Hepatocyte (in vitro differentiated cells): ENCODE measurements around the gene COL10A1. TPM values are rescaled to one million over a fixed set of nuclear protein-coding genes. Genes with fewer than 3 reads are reported as not detected.

Experiments used
- DNase-seq: peaks from one replicate; pipeline ENCODE4 v3.0.0-alpha.2; 2016; ENCODE audit warnings: low spot score
- H2AFZ ChIP-seq: fragments of 200-600 bp; sonication (generic); 2 replicates; pipeline ENCODE4 v1.6.0; 2016; ENCODE audit warnings: antibody characterized with exemption, mild to moderate bottlenecking
- H3K27ac ChIP-seq: fragments of 200-600 bp; sonication (generic); 2 replicates; pipeline ENCODE4 v1.5.1; 2016; ENCODE audit warnings: mild to moderate bottlenecking
- H3K27me3 ChIP-seq: fragments of 200-600 bp; sonication (generic); 2 replicates; pipeline ENCODE4 v1.6.1; 2016
- H3K36me3 ChIP-seq: fragments of 200-600 bp; sonication (generic); replicated peaks from 2 replicates; pipeline ENCODE4 v1.5.1; 2016; ENCODE audit warnings: low read depth; ENCODE audit not compliant: insufficient read depth
- H3K4me1 ChIP-seq: fragments of 200-600 bp; sonication (generic); 2 replicates; pipeline ENCODE4 v1.5.1; 2016; ENCODE audit warnings: mild to moderate bottlenecking, moderate library complexity; ENCODE audit not compliant: insufficient read depth
- H3K4me2 ChIP-seq: fragments of 200-600 bp; sonication (generic); 2 replicates; pipeline ENCODE4 v1.6.0; 2016
- H3K4me3 ChIP-seq: fragments of 200-600 bp; sonication (generic); 2 replicates; pipeline ENCODE4 v1.5.1; 2016; ENCODE audit warnings: mild to moderate bottlenecking
- H3K79me2 ChIP-seq: fragments of 200-600 bp; sonication (generic); 2 replicates; pipeline ENCODE4 v1.6.0; 2017; ENCODE audit warnings: mild to moderate bottlenecking
- H3K9me2 ChIP-seq: fragments of 200-600 bp; sonication (generic); replicated peaks from 2 replicates; pipeline ENCODE4 v1.6.0; 2017; ENCODE audit warnings: mild to moderate bottlenecking; ENCODE audit not compliant: insufficient read depth
- H3K9me3 ChIP-seq: fragments of 200-600 bp; sonication (generic); 2 replicates; pipeline ENCODE4 v1.5.1; 2016; ENCODE audit warnings: low read depth, mild to moderate bottlenecking
- H4K20me1 ChIP-seq: fragments of 200-600 bp; sonication (generic); 2 replicates; pipeline ENCODE4 v1.6.0; 2016; ENCODE audit warnings: mild to moderate bottlenecking; ENCODE audit not compliant: insufficient read depth, poor library complexity, severe bottlenecking
- CTCF ChIP-seq: fragments of 200-600 bp; sonication (generic); IDR thresholded peaks from 2 replicates; pipeline ENCODE4 v1.5.1; 2016; ENCODE audit warnings: antibody characterized with exemption, mild to moderate bottlenecking; ENCODE audit not compliant: poor library complexity
- EZH2 ChIP-seq: fragments of 200-600 bp; sonication (generic); IDR thresholded peaks from 2 replicates; pipeline ENCODE4 v1.6.1; 2016; ENCODE audit warnings: antibody characterized with exemption, mild to moderate bottlenecking, borderline replicate concordance
- EZH2phosphoT487 ChIP-seq: fragments of 200-600 bp; sonication (generic); IDR thresholded peaks from one replicate; pipeline ENCODE4 v1.6.1; 2018; ENCODE audit warnings: antibody characterized with exemption, mild to moderate bottlenecking, low read depth, moderate library complexity; ENCODE audit not compliant: unreplicated experiment, severe bottlenecking
- WGBS: methylation state at CpG from one replicate; pipeline ENCODE4 v1.1.6; 2016; ENCODE audit warnings: low lambda C conversion rate; ENCODE audit errors: missing lambda C conversion rate; 5-methylcytosine and 5-hydroxymethylcytosine counted together
- polyA plus RNA-seq: library from polyadenylated mRNA; unstranded; fragments of >200 nt; fragmentation: Nextera tagmentation; extraction: Ambion mirVana; gene quantifications from 2 replicates; pipeline ENCODE4 v1.2.1, GENCODE V29; 2016
- total RNA-seq: library from RNA; depleted of rRNA; stranded (reverse); fragments of >200 nt; gene quantifications from 2 replicates; pipeline ENCODE4 v1.2.3, GENCODE V29; 2014

Gene COL10A1
- total and polyA plus RNA-seq, 2 experiments from 2014 or later: 0.05 to 0.07 TPM

GRCh38 chr6:116156405-116157326, 30.7 kb upstream of the COL10A1 start:
- Histone ChIP-seq H3K27me3 (no peaks in the 10 kb centered on the region), H3K27ac (no peak overlapping the region), H3K4me3 (no peak overlapping the region), H3K79me2 (no peaks in the 10 kb centered on the region), H2AFZ (no peak overlapping the region), H3K4me2 (no peak overlapping the region), H3K36me3 (no peaks in the 10 kb centered on the region), H3K4me1 (no peaks in the 10 kb centered on the region), H3K9me2 (no peaks in the 10 kb centered on the region), H4K20me1 (no peaks in the 10 kb centered on the region), H3K9me3 (no peaks in the 10 kb centered on the region)
- TF ChIP-seq EZH2phosphoT487: no peak
- TF ChIP-seq CTCF: no peak
- TF ChIP-seq EZH2: no peak
- no peak for DNase-seq
- 95% methylated on average over 7 of the region's 7 CpGs for WGBS

GRCh38 chr6:116154887-116155286, 29.0 kb upstream of the COL10A1 start:
- Histone ChIP-seq H3K9me2 (no peaks in the 10 kb centered on the region), H3K79me2 (no peaks in the 10 kb centered on the region), H3K4me3 (no peak overlapping the region), H3K27ac (no peak overlapping the region), H4K20me1 (no peaks in the 10 kb centered on the region), H3K36me3 (no peaks in the 10 kb centered on the region), H3K4me2 (no peak overlapping the region), H3K27me3 (no peaks in the 10 kb centered on the region), H2AFZ (no peak overlapping the region), H3K4me1 (no peaks in the 10 kb centered on the region), H3K9me3 (no peaks in the 10 kb centered on the region)
- no peak for DNase-seq
- 95% methylated on average over 2 of the region's 2 CpGs for WGBS
- TF ChIP-seq EZH2 (no peak), EZH2phosphoT487 (no peak), CTCF (no peak)

- H3K27ac ChIP-seq: no peak overlapping the region
- no peak for DNase-seq
Measured at GRCh38 chr6:116152620-116153019, 26.7 kb upstream of the COL10A1 start.

More at GRCh38 chr6:116152620-116153019, 26.7 kb upstream of the COL10A1 start:
- Histone ChIP-seq H3K9me3 (no peaks in the 10 kb centered on the region), H3K4me2 (no peak overlapping the region), H3K9me2 (no peaks in the 10 kb centered on the region), H4K20me1 (no peaks in the 10 kb centered on the region), H3K4me1 (no peaks in the 10 kb centered on the region), H3K4me3 (no peak overlapping the region), H3K79me2 (no peaks in the 10 kb centered on the region), H2AFZ (no peak overlapping the region), H3K27me3 (no peaks in the 10 kb centered on the region), H3K36me3 (no peaks in the 10 kb centered on the region)
- WGBS: 64% methylated on average over 1 of the region's 1 CpG
- TF ChIP-seq EZH2 (no peak), CTCF (no peak), EZH2phosphoT487 (no peak)
